ENCODE results near the gene YJU2.
A peak's percentile ranks its signal among the peaks of the same experiment; 100 is the strongest.

The YJU2 gene

DNA sequence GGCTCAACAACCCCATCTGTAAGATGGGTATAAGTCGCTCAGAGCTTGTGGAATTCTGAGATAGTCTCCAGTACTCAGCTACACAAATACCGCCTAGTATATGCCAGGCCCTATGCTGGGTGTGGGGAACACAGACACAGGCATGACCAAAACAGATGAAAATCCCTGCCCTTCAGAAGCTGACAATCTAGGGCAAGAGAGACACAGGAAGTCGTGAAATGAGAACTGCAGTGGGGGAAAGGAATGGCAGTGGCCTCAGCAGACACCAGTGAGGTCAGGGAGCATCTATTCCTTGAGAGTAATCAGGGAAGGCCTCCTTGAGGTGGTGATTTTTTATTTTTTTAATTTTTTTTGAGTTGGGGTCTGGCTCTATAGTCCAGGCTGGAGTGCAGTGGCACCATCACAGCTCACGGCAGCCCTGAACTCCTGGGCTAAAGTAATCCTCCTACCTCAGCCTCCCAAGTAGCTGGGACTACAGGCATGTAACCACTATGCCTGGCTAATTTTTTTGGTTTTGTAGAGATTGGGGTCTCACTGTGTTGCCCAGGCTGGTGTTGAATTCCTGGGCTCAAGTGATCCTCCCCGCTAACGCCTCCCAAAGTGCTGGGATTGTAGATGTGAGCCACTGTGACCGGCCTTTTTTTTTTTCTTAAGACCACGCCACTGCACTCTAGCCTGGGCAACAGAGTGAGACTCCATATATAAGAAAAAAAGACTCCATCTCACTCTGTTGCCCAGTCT, 52.1 kb downstream of the YJU2 start:
- DNase-seq (ENCODE audit: low spot score) = no peak

DNA sequence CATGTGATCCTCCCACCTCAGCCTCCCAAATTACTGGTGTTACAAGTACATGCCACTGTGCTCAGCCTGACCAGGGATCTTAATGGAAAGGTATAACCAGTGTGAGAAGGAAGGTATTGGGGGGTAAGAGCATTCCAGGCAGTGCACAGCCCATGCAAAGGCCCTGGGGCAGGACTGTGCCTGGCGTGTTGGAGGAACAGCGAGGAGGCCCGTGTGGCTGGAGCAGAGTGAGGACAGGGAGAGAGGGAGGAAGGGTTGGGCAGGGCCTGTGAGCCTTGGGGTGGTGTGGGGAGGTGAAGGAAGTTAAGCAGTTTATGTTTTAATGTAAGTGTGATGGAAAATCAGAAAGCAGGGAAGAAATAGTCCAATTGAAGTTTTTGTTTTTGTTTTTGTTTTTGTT, 53.7 kb downstream of the YJU2 start:
- DNase-seq (ENCODE audit: low spot score) = no peak

DNA sequence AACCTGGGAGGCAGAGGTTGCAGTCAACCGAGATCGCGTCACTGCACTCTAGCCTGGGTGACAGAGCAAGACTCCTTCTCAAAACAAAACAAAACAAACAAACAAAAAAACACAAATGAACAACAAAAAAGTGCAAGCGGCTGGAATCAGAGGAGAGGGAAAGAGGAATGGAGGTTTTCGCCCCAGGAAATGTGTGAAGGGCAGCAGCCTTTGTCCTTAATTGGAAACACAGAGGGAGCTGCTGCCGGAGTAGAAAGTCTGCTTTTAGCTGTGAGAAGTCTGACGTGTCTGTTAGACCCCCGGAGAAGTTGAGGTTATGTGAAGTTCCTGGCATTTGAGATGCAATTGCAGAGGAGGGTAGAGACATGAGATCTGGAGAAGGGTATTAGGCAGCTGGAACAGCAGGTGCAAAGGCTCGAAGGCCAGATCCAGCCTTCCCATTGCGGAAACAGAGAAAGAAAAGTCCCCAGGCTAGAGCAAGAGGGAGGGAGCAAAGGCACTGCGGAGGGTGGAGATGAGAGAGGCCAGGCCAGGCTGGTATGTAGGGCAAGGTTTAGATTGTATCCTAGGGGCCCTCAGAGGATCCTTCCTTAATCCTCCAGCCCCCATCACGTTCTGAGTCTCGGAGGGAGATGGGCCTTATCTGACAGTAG, 54.8 kb downstream of the YJU2 start:
- no peak for DNase-seq (ENCODE audit: low spot score)

- DNase-seq (ENCODE audit: low spot score) = no peak
Measured at GRCh38 chr19:4302243-4302640, 55.4 kb downstream of the YJU2 start, which contains the start of gene TMIGD2. TSS of gene TMIGD2 (minus strand) at chr19:4302389. CDS start at chr19:4302385, 4 bp downstream.

DNA sequence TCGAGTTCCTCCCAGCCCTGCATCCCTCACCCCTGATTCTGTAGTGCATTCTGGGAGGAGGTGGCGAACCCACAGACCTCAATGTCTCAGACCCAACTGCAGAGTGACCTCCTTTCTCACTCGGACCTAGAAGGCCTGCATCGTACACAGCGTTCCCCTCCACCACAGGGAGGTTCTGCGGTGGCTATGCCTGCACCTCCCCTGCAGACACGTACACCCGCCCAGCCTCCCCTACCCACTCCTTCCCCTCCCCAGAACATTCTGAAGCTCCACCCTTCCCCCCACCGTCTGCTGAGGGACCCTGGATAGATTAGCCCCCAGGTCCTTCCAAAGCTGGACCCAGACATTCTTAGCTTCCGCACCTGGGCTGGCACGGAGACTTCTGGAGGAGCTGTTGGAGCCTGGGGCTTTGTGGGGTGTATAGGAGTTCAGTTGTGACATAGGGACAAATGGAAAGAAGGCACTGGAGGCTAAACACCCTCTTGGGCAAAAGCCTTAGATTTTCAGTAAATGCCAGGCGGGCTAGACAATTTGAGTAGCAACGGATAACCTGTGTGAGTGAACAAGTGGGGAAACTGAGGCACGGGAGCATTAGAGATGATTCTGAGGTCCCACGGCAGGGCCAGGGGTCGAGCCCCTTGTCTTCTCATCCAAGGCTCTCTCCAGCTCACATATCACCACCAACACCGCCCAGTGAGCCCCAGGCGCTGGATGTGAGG, 57.1 kb downstream of the YJU2 start:
- no peak for DNase-seq (ENCODE audit: low spot score)

GRCh38 chr19:4304538-4305256, 57.8 kb downstream of the YJU2 start, which contains the start of gene FSD1:
TSS of gene FSD1 (plus strand) at chr19:4304598. CDS start at chr19:4304747, 149 bp downstream.
- DNase-seq (ENCODE audit: low spot score) = peak; percentile 99

GRCh38 chr19:4305257-4305612, 58.4 kb downstream of the YJU2 start:
- no peak for DNase-seq (ENCODE audit: low spot score)

DNA sequence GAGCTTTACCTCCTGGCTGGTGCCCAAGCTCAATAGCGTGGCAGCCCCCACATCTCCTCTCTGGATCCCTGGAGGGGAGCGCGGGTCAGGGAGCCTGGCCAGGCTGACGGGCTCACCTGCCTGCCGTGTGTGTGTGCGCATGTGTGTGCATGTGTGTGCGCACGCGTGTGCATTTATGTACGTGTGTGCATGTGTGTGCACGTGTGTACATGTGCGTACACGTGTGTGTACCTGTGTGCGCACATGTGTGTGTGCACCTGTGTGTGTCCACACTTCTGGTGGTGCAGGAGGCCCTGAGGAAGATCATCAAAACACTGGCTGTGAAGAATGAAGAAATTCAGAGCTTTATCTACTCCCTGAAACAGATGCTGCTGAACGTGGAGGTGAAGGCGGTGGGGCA, 58.8 kb downstream of the YJU2 start:
- no peak for DNase-seq (ENCODE audit: low spot score)

DNA sequence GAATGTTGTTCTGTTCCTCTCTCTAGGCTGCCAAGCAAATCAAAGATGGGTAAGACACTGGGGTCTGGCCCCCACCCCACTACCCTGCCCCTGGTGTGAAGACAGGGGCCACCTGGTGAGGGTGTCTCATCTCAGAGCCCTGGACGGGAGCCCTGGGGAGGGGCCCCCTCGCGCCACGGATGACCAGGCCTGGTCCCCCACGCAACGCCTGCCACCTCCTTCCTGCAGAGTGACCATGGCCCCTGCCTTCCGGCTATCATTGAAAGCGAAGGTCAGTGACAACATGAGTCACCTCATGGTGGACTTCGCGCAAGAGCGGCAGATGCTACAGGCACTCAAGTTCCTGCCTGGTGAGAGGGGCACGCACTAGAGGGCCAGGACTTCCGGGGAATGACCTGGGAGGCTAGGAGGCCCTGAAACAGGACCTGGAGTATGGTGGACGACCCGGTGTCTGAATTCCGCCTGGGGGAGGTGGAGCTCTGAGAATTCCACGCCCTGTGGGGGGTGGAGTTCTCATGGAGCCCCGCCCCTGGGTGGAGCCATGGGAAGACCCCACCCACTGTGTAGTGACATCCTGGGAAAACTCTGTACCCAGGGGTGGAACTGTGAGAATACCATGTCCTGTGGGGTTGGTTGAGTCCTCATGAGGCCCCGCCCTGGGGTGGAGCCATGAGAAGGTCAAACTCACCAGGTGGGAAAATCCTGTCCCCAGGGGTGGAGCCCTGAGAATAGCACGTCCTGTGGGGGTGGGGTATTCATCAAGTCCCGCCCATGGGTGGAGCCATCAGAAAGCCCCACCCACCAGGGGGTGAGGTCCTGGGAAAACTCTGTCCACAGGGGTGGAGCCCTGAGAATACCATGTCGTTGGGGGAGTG, 63.6 kb downstream of the YJU2 start:
- DNase-seq (ENCODE audit: low spot score) = no peak

- no peak for DNase-seq (ENCODE audit: low spot score)
Measured at GRCh38 chr19:4313847-4314490, 67.1 kb downstream of the YJU2 start.

GRCh38 chr19:4316956-4317355, 70.1 kb downstream of the YJU2 start:
- no peak for DNase-seq (ENCODE audit: low spot score)

DNA sequence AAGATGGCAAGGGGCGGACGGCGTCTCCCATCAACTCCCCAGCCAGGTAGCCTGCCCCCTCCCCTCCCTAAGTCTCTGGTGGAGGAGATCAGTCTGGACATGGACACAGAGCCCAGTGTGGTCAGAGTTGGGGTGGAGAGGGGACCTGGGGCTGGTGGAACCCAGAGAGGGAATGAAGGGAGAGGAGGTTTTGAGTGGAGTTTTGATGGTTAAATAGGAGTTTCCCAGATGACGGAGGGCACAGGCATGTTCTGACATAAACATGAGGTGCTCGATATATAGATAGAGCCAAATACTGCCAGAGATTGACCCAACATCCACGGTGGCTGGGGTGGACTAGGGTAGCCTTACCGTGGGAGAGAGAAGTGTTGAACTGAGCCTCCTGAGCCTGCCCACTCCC, 71.6 kb downstream of the YJU2 start:
- no peak for DNase-seq (ENCODE audit: low spot score)
